ENCODE data around the gene EPHA3. TPM values are rescaled to one million over a fixed set of nuclear protein-coding genes. Genes with fewer than 3 reads are reported as not detected.

EPHA3 gene
- total RNA-seq (2014; rRNA removed; shearing (Covaris generic)) = 0.37 and 1.2 TPM in 2 replicates

DNA sequence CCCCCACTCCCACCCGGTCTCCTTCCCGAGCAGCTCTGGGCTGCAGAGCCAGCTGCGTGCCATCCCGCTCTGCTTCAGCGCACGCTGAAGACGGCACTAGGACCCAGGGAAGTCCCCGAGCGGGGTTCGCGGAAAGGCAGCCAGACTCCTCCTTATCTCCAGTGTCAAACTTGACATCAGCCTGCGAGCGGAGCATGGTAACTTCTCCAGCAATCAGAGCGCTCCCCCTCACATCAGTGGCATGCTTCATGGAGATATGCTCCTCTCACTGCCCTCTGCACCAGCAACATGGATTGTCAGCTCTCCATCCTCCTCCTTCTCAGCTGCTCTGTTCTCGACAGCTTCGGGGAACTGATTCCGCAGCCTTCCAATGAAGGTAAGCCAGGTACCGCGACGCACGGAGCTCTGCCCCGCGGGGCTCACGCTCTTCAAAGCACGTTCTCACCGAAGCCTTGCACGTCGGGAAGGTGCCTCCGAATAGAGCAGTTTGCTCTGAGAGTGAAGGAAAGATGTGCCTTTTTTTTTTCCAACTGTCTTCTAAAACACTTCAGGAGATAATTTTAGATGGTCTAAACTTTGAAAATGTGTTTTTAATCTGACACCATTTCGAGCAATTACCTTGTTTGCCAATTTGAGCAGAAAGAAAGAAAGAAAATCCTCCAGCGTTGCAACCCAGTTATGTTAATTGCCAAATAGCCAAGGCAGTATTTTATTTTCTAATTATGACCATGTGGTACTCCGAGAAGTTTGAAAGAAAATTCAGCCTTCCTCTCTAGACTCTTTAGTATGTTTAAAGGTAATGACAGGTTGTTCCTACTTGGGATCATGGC, at the start of gene EPHA3:
TSS of gene EPHA3 (plus strand) at position 161 of the 830 bp plus-strand sequence. CDS start at position 289, 128 bp downstream.
- peak; percentile 23 for DNase-seq (ENCODE audit: low spot score)
- in situ Hi-C loops (cut with HindIII; ENCODE audit: low sequenced_read_pairs) = no loop called here

DNA sequence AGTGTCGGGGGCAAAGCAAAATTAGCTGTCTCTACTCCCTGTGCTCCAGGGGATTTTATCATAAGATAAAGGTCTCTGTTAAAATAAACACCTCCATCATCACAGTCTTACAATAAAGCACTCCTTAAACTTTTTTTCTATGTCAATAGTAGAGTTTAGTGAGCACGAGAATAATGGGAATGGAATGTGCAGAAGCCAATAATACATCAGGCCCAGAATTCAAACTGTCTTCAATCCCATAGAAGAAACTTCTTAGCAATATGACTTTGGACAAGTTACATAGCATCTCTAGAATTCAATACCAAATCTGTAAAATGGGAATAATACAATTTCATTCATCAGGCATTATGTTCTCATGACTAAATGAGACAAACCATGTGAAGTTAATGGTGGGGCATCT, 49.0 kb upstream of the EPHA3 start:
- DNase-seq (ENCODE audit: low spot score) = no peak
- in situ Hi-C loops (cut with HindIII; ENCODE audit: low sequenced_read_pairs) = no loop called here

DNA sequence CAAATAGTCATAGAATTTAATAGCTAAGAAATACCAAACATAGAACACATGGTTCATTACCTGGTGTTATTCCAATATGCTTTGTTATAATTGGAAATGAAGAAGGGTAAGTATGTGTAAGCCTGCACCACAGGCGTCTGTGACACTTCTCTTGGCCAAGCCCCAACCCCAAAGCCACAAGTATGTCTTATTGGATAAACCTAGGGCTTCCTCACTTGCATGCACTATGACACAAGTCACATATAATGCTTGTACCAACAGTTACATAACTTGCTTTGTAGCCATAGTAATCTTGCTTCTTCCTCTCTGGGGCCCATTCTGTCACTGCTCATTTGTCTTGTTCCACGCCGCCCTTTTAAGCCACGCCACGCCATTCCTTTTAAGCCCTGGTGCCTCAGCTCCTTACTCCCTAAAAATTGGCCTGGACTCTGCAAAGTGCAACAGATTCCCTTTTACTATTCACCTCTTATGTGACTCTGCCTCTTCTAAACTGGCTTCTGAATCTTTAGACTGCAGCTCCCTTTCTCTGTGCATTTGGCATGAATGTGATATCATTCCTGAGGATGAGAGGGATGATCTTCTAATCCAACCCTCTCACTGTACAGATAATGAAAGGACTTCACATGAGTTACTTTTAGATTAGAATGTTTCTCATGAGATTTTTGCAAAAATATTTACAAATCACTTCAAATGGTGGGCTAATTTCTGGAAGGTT, 48.1 kb upstream of the EPHA3 start:
- in situ Hi-C loops (cut with HindIII; ENCODE audit: low sequenced_read_pairs) = no loop called here
- no peak for DNase-seq (ENCODE audit: low spot score)

DNA sequence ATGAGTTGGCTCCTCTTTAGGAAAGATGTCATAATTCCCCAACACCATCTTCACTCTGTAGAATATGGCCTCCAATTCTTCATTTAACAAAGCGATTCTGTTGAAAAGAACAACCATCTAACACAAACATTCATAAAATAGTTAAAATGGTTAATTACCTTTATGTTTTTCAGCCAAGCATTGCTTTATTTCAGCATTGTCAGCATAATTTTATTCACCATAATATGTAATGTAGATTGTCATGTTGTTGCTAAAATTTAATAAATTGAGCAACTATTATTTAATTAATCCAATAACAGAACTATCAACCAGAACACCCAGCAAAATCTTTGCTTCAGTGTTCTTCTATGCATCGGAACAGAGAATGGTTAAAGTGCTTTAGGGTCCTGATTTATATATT, 46.2 kb upstream of the EPHA3 start:
- in situ Hi-C loops (cut with HindIII; ENCODE audit: low sequenced_read_pairs) = no loop called here
- no peak for DNase-seq (ENCODE audit: low spot score)

DNA sequence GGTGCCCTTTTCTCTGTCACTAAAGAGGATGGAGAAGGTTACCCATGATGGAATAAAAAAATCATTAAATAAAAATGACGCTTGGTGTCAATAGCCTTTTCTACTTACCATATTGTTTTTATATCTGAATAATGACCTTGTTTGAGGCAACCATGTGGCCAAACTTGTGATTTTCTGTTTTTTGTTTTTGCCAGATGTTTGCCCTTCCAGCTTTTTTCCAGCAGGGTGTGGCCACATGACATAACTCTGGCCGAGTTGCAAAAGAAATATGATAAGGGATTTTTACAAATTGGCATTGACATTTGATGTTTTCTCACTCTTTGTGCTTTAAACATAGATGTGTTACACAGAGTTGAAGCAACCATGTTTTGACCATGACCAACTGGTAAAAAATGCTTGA, 39.7 kb upstream of the EPHA3 start:
- in situ Hi-C loops (cut with HindIII; ENCODE audit: low sequenced_read_pairs) = no loop called here
- no peak for DNase-seq (ENCODE audit: low spot score)

DNA sequence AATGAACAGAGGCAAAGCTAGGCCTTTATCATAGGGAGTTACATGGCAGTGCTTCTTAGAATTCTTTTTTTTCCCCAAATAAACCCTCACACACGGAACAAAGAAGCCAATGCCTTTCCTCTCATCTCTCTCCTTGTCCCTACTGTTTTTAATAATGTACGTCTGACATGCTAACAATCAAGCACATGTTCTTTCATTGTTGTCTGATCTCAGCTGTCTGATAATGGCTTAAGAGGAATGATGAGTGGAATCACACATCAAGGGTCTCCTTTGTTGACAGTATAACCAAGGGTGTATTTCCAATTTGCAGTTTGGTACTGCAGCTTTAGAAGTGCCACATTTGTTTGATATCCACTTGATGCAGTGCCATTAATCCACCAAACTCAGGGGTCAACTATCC, 34.8 kb upstream of the EPHA3 start:
- in situ Hi-C loops (cut with HindIII; ENCODE audit: low sequenced_read_pairs) = no loop called here

DNA sequence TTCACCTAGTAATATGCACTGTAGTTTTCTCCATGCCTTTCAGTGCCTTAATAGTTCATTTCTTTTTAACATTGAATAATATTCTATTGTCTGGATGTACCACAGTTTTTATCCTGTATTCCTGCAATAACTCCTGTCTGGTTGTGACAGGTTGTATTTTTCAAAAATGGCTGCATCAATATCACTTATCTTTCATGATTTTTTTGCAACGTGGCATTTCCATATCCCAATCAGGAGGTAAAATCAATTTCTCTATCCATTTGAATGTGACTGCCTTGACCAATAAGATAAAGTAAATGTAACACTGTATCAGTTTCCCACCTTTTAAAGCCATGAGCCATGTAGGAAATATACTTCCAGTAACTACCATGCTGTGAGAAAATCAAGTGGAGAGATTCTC, 27.5 kb upstream of the EPHA3 start:
- DNase-seq (ENCODE audit: low spot score) = no peak
- in situ Hi-C loops (cut with HindIII; ENCODE audit: low sequenced_read_pairs) = no loop called here

More for the DNA sequence above, 34.8 kb upstream of the EPHA3 start:
- no peak for DNase-seq (ENCODE audit: low spot score)

DNA sequence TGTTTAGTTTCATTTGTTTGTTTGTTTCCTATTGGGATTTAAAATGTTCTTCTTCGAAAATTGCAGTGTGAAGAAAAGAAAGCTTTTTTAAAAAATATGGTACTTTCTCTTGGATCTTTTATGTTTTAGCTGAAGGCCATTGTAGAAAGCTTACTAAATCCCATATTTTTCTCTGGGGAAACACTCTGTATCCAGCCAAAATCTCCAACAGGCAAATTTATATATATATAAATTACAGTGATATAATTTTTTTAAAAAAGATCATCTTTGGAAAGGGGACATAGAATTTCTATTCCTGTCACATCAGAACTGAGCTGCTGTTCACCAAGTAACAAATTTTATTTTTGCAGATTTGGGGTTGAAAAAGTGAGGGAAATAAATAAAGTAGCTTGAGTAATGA, 19.6 kb upstream of the EPHA3 start:
- DNase-seq (ENCODE audit: low spot score) = no peak
- in situ Hi-C loops (cut with HindIII; ENCODE audit: low sequenced_read_pairs) = no loop called here

DNA sequence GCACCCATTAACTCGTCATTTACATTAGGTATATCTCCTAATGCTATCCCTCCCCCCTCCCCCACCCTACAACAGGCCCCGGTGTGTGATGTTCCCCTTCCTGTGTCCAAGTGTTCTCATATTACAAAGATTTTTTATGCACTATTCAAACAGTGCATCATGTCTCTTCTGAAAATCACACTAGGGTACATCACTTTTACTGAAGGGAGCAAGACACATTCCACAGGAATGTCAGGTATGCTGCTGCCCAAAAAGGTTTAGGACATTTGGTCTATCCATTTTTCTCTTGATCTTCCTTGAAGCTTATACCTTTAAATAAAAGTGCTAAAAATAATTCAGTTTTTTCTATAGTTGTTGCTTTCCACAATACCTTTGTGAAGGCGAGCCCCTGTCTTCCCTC, 9.2 kb upstream of the EPHA3 start:
- no peak for DNase-seq (ENCODE audit: low spot score)
- in situ Hi-C loops (cut with HindIII; ENCODE audit: low sequenced_read_pairs) = no loop called here

DNA sequence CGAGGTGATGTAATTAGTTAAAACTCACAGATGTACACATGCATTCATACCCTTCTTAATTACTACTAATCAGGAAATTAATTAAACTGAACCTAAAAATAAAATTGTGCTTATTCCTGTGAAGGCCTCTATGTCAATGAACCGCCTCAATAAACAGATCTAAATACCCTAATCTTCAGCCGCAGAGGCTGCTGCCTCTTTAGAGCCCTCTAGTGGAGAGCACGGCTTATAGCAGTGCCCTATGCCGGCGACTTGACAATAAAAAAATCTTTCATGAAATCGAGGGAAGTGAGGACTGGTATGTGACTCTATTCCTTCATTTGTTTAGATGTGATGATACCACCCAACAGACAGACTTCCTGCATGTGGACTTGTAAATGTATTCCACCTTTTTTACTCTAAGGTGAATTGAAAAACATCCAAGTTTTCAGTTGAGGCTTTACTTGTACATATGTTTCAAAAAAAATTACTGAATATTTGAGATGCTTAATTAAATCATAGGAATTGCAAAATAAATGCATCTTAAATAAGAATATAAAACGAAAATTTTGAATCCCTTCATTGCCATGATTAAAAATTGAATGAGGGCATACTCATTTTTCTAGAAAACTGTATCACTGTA, 8.3 kb upstream of the EPHA3 start:
- in situ Hi-C loops (cut with HindIII; ENCODE audit: low sequenced_read_pairs) = no loop called here
- DNase-seq (ENCODE audit: low spot score) = peak; percentile 19

DNA sequence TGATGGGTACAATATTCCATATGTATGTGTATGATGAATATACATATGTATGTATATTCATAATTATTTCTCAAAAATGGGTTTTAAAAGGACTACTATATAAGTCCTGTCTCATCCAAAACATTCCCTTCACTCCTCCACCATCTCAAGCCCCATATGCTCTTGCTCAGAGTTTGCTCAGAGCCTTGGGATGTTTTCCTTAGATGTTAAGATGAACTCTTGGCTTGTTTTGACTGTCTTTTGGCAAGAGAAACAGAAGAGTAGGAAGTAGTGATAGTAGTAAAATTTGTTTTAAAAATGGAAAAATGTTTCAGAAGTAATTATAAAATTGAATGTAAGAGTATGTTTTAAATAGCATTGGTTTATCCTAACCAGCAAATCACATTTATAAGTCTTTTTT, 6.2 kb upstream of the EPHA3 start:
- in situ Hi-C loops (cut with HindIII; ENCODE audit: low sequenced_read_pairs) = no loop called here
- DNase-seq (ENCODE audit: low spot score) = no peak

DNA sequence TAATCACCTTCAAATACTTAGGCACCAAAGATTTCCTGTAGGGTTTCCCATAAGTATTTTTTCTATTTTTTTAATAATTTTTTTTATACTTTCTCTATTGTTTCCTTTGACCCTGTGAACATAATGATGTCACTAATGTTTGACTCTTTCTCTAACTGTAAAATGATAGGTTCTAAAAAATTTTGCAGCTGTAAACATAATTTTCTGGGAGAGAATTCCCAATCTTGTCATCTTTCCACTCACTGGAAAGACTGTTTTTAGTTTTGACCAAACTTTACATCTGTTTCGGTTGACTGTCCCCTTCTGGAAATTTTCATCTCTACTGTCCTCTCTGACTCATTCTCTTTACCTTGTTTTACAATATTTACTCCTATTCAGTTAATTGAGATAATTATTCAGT, 5.5 kb upstream of the EPHA3 start:
- no peak for DNase-seq (ENCODE audit: low spot score)
- in situ Hi-C loops (cut with HindIII; ENCODE audit: low sequenced_read_pairs) = no loop called here

DNA sequence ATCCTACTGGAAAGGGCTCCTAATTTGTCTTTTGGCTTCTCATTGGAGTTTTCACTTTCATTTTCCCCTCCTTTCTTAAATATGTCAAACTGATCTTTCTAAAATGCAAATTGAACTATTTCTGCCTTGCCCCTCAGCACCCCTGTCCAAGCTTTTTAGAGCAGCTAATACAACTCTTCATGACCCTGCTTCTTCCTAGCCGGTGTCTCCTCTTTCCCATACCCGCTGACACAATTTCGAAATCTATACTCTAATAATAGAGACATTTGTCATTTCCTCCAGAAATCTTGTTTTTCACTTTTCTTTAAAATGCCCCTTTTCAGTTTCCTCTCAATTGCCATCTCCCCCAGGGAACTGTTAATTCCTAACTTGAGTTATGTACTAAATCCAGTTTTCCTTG, 2.9 kb upstream of the EPHA3 start:
- DNase-seq (ENCODE audit: low spot score) = no peak
- in situ Hi-C loops (cut with HindIII; ENCODE audit: low sequenced_read_pairs) = no loop called here

DNA sequence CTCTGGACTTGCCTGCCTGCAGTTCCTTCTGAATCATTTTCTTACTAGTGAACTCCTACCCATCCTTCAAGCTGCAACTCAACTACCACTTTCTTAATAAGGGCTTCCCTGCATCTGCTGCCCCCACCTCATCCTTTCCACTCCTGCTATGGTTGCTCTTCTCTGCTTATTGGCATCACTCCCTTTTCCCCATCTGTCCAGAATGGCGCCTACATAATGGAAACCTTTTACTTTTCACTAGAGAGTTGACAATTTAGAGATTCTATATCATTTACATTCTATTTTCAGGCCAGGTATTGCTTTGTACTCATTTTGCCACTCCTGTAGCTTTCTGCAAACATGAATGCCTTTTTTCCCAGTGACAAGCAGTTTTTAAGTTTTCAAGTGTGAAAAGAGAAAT, 1.9 kb upstream of the EPHA3 start:
- in situ Hi-C loops (cut with HindIII; ENCODE audit: low sequenced_read_pairs) = no loop called here
- DNase-seq (ENCODE audit: low spot score) = no peak

DNA sequence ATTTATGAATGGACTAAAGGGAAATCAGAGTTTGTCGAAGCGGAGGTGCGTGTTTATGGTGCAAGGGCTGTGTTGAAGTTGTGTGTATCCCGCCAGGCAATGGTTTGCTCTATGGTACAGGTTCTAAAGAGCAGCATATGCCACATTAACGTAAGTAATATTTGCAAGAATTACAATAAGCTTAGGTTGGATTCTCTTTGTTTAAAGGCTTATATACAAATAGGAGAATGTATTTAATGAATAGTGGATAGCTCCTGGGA, 800 bp downstream of the EPHA3 start:
- in situ Hi-C loops (cut with HindIII; ENCODE audit: low sequenced_read_pairs) = no loop called here
- DNase-seq (ENCODE audit: low spot score) = no peak

DNA sequence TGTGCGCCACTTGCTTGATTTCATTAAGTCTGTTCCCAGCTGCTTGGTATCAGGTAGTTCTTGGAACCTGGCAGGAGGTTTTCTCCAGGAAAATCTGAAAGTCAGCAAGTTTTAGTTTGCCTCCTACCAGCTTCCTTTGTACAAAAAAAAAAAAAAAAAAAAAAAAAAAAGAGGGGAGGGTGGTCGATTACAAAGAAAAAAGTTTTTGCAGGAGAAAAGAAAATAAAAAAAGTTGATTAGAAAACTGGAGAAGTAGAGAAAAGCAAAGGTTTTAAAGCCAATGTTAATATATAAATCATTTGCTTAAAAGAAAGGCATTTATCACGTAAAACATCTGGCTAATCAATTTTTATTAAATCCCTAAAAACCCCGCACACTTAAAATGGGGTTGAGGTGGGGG, 5.9 kb downstream of the EPHA3 start:
- in situ Hi-C loops (cut with HindIII; ENCODE audit: low sequenced_read_pairs) = no loop called here
- DNase-seq (ENCODE audit: low spot score) = no peak

DNA sequence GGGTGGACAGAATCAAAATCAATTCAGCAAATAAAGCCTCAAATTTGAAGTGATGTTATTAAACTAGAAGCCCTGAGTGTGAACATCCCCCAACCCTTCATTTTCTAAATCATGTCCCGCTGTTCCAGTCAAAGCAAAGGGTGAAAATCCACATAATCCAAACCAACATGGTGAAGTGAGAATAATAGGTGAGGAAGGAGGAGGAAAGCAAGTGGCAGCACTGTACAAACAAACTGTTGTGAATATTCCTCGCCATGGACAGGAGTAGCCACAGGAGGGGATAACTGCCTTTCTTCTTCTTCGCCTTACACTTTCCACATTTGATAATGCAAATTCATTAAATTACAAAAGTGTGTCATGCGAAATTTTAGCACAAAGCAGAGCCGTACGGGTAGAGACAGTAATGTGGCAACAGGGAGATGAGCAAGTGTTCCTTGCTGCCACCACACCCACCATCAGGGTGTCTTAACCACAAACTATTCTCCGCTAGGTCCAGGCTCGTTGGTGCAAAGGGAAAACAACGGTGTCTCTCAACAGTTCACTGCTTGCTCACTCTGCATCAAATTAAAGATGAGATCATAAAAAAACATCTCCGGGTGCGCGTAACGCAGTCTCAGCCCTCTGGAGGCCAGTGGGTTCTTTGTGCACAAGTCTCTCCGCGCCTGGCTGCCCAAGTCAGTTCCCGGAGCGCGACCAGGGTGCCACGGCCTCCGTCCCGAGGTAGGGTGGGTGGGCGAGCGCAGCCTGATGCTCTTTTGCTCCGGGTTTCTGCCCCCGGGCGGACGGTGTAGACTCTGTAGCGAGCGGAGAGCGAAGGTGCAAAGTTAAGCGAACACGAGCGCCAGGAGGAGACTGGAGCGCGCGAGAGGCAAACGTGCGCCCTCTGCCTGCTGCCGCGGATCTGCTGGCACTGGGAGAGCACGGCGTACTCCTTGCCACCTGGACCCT, 6.7 kb downstream of the EPHA3 start:
- DNase-seq (ENCODE audit: low spot score) = peak; percentile 15

DNA sequence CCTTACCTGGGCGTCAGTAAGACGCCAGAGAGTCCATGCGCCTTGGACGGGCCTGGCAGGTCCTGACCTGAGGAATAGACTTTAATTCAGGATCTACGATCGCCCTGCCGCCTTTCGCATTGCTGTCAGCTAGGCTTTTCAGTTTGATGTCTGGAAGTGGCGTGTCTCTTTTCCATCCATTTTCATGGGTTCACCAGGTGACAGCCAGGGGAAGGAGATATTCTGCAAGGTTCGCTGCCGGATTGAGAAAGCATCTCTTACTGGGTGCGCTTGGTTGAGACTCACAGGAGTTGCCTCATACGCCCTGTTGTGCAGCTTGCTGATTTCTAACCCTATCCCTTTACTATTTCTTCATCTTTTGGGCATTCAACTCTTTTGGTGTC, 7.4 kb downstream of the EPHA3 start:
- DNase-seq (ENCODE audit: low spot score) = no peak
- in situ Hi-C loops (cut with HindIII; ENCODE audit: low sequenced_read_pairs) = no loop called here

More for the DNA sequence above, 6.7 kb downstream of the EPHA3 start:
- in situ Hi-C loops (cut with HindIII; ENCODE audit: low sequenced_read_pairs) = no loop called here

DNA sequence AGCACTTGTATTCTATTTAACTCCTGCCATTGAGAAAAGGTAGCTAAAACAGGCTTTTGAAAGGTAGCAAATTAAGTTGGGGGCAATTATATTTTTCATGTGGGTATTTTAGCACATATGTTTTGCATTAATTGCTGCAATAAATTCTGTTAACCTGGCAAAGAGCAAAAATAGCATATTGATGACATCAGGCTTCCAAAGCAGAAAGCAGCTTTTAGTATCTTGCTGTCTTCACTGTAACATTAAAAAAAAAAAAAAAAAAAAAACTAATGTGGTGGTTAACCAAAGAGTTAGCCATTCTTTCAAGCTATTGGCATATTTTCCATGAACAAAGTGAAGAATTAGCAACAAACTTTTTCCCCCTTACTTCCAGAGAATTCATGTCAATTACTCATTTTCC, 9.1 kb downstream of the EPHA3 start:
- in situ Hi-C loops (cut with HindIII; ENCODE audit: low sequenced_read_pairs) = no loop called here
- no peak for DNase-seq (ENCODE audit: low spot score)

DNA sequence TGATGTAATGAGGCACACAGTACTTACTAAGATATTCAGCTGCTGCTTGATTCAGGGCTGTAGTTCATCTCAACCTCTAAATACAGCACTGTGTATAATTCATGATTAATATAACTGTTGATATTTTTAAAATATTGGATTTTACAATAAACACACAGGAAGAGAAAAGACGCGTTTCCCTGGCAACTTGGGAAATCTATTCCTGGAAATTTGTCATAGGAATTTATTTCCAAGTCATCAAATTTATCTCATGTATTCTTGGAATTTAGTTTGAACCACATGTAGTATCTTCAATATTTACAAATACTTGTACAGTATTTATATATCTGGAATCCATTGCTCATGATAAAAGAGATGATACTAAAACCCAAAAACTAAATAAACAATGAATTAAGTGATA, 30.6 kb downstream of the EPHA3 start:
- in situ Hi-C loops (cut with HindIII; ENCODE audit: low sequenced_read_pairs) = no loop called here
- DNase-seq (ENCODE audit: low spot score) = no peak

All from G401 (cell line).